GM21367 (cell line): ENCODE data around the gene FDXACB1.

Experiments used
- ATAC-seq: cut with Tn5 transposase; IDR thresholded peaks from one replicate; pipeline ENCODE4 v1.9.1; 2021; ENCODE audit not compliant: unreplicated experiment

Gene FDXACB1

DNA sequence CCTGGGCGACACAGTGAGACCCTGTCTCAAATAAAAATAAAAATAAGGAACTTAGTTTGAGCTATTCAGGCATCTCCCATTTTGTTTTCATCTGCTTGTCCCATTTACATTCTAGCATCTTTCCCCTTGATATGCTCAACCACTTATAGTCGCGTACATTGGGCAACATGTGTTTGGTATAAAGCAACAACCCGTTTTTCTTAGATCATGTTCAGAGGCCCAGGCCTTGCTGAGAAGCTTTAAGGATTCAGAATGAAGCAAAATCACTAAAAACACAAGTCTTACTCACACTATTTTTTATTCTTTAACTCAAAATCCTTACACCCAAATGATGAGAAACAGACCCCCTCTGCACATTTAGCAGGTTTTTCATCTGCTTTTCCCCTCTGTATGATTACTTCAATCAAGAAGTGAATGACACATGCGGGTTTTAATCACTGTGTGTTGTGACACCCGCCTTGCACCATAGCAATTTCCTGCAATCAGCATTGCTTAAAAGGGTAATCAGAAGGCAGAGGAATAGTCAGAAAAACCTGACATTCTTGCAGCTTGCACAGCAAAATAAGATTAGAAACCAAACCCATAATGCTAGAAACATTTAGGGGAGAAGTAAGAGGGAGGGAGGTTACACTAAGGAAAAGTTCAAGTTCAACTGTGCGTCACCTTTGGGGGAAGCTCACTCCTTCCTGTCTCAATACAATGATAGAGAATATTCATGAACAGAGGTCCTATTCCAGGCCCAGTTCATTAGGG lies 33.5 kb downstream of the FDXACB1 start:
- ATAC-seq, result no peak

DNA sequence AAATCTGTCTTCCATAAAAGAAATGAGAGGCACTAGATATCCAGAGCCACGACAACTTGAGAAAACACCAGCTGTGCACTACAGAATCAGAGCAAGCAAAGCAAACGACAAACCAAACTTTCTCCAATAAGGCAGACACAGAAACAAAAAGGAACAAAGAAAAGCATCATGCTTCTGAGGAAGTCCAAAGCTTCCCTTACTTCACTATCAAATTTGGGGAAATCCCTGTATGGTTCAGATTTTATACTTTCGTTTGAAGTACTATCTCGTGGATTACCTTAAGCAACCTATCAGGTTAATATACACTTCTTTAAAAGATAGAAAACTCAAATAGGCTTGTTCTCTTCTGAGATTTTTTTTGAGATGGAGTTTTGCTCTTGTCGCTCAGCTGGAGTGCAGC lies 35.3 kb downstream of the FDXACB1 start:
- ATAC-seq, result no peak

DNA sequence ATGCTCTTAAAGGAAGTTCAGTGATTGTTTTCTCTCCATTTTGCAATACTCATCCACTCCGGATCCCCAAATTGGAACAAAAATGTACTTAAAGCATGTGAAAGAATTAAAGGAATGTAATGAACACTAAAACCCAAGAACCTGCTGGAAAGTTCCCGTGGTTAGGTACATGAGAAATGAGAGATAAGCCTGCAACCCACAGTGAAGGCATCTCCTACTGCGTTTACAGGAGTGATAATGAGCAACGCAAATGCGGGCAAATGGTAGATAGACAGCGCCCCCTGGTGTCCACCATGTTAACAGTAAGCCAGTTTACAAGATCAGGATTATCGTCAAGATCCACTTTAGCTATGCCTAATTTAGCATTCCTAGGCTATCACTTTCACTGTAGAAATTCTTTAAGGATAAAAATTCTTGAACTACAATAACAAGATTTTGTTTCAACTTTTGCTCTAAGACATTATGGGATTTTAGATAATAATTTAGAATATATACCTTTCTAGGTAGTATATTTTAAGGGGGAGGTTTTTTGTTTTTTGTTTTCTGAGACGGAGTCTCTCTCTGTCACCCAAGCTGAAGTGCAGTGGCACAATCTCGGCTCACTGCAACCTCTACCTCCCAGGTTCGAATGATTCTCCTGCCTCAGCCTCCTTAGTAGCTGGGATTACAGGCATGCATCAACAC lies 37.5 kb downstream of the FDXACB1 start:
- no peak for ATAC-seq

DNA sequence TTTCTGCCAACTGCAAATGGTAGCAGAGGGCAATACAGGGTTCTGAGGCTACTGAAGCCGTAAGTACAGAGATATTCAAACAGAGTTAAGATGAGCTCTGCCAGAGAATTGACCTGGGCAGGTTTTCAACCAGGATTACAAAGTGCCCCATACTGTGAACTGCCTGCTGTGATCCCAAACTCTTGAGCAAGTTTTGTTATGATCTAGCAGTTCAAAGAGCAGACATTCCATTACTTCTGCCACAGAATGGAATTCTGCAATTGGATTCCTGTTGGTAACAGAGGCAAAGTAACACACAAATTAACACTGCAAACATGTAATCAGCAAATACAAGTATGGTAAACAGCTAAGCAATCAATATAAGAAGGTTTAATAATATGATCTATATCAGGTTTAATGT lies 38.8 kb downstream of the FDXACB1 start:
- ATAC-seq, result no peak

DNA sequence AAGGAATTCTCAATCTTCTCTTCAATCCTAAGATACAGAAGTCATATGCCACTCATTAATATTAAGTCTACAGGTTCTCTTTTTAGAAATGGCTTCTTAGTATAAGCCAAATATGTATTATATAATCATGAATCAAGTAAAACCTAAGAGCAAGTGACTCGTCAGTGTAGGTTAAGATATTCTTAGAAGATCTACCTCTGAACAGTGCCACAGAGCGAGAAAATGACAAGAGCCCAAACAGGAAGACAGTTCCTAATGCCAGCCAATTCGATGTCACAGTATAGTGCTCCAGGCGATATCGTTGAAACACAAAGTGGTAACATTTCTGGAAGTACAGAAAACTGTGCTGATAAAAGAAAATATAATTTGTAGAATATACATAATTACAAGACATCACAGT lies 40.9 kb downstream of the FDXACB1 start:
- ATAC-seq, result no peak

DNA sequence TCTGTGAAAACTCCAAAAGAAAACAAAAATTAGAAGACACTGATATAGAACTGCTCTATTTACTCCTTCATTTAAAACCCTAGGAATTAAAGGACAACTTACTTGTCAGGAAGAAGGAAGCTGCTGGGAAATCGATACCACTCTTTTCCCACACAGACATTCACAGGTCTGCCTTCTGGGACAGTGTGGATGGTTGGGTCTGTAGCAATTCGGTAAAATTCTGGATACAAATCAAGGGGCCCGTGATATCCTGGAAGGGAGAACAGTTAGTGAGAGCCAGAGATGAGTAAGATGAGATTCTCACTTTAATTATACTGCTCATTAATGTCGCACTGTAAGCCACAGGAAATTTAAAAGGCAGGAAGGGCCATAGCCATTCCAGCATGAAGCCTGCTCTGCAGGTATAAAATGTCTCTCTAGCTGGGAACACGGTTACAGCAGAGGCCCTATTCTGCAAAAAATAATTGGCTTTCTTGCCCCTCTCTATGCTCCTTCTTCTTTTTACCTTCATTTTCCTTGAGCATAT lies 41.5 kb downstream of the FDXACB1 start:
- ATAC-seq, result no peak

DNA sequence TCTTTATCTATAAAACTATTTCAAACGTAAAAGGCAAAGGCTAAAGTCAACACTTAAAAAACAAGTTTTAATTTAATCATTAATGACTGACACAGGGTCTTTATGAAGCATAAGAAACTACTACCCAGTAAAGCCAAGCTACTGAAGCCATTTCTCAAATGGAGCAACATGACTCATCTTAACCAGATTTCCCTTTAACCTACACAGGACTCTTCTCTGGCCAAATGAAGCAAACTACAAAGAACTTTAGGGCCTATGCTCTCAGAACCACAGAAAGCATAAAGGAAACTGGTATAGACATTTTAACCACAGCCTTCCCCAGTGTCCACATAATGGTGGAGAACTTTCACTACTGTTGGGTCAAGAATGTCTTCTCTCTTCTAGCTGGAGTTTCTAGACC lies 42.2 kb downstream of the FDXACB1 start:
- peak; percentile 45 for ATAC-seq

DNA sequence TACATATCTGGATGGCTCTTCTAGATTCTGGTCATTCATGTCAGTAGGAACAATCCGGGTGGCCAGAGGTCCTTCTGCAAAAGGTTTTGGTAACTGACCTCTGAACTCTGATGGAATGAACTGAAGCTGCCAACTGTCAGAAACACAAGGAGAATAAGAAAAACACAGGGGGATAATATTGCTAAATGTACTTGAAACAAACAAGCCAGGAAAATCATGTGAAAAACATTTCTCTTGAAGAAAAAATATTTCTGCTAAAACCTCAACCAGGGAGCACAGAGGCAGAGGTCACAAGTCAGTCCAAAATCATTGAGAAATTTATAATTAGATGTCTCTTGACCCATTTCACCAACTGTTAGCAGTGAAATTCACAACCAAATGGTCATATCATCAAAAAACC lies 42.8 kb downstream of the FDXACB1 start:
- no peak for ATAC-seq

DNA sequence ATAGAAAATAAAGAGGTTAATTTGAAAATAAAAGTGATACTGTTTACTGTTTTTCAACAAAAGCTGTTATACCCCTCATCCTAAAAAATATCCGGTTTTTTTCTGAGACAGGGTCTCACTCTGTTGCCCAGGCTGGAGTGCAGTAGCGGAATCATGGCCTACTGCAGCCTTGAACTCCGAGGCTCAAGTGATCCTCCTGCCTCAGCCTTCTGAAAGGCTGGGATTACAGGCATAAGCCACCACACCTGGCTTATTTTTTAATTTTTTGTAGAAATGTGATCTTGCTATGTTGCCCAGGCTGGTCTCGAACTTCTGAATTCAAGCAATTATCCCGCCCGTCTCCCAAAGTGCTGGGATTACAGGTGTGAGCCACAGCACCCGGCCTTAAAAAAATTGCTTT lies 43.3 kb downstream of the FDXACB1 start:
- no peak for ATAC-seq

DNA sequence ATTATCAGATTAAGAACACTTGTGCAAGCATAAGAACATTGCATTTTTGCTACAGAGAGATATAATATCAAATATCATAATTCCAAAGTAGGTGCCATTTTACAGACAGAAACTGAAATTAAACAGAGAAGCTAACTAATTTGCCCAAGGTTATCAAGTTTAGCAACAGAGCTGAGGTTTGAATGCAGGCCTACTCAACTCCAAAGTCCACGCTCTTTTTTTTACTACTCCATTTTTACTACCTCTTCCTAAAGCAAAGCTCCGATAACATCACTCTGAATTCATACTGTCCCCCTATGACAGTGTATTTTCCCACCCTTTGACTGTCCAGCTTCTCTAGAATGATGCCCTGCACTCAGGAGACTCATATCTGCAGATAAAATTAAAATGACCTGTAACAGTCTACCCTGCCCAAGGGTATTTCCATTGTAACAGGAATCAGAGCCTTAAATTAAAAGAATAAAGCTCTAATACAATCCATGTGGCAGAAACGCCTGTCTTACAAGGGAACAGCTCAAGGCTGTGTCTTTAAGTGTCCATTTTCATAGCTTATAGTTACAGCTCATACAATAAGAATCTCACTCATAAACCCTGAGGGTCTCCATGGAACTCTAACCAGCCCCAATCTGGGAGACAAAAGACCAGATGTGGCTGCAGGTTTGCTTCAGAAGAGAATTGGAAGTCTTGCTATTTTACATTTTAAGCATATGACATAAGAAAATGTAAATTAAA lies 44.4 kb downstream of the FDXACB1 start:
- ATAC-seq, result no peak

DNA sequence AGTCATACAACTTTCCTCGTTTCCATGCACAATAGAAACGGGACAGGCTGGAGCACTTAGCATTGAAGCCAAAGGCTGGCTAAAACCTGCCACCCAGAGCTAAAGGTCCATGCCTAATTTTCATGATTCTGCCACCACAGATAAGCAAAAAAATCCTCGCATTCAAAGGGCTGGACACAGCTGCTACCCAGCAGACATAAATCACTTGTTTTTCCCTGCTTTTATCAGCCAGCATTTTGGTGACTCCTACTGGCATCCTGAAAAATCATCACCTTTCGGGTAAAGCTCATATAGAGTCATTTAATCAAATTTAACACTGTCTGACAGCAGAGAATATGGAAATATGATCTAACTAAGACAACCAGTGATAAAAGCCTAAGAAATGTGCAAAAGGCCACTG lies 45.4 kb downstream of the FDXACB1 start:
- no peak for ATAC-seq

DNA sequence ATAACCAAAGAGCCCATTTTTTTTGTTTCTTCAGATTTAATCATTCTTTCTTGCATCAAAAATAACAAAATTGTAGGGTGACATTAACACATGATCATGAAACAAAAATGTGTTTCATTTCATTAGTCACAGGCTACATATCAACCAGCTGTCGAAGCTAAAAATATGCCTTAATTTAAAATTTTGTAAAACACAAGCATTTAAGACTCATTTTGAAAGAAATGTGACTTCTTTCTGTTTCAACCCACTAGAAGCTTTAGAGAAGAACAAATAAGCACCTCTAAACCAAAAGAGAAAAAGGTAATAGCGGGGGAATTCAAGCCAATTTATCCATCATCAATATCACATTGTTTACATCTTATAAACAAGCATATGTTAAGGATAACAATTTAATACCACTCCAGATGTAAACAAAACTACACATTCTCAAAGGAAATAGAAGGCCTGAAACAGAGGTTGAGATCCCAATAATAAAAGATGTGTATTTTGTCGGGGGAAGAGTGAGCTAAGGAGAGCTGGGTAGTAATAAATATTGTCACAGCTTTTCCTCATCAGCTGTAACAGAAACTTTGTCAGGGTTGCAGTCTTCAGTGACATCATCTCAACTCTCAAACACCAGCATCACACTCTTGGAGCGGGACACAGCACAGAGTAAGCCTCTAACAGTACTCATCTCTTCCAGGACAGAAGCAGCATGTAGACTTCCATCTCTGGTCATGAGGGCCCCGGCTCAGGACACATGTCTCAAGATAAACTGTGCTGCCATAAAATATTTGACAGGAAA lies 49.6 kb downstream of the FDXACB1 start:
- no peak for ATAC-seq

DNA sequence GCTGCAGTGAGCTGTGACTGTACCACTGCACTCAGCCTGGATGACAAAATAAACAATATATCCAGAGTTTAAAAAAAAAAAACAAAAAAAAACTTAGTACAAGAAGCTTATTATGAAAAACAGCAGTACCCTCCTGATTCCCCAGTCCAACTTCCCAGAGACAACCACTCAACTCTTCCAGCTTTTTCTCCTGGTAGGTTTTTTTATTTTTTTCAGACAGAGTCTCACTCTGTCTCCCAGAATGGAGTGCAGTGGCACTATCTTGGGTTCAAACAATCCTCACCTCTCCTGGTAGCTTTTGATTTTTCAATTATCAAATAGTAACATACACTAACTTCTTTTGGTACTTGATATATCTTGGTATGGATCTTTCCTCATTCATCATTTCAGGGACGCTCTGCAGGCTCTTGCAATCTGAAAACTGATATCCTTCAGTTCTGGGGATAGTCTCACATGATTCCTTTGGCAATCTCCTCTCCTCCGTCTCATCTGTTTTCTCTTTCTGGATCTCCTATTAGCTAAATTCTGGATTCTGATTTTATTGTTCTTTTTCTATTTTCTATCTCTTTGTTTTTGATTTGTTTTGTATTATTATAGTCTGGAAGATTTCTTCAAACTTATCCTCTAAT lies 52.5 kb downstream of the FDXACB1 start:
- ATAC-seq, result no peak
